DND-41 (cell line): Measurements from ENCODE around the gene RNASEH2A.
A peak's percentile ranks its signal among the peaks of the same experiment; 100 is the strongest.

Experiments
- ATAC-seq: fragments of 200-7000 bp; cut with Tn5 transposase; 3 replicates; pipeline ENCODE4 v1.9.1; 2021; ENCODE audit warnings: low read depth; ENCODE audit not compliant: insufficient read depth
- DNase-seq: peaks from one replicate; pipeline ENCODE4 v3.0.0-alpha.2; 2020
- H2AFZ ChIP-seq: 2 replicates; pipeline ENCODE4 v1.6.0; 2012; ENCODE audit warnings: low read depth, low read length
- H3K27ac ChIP-seq: 2 replicates; pipeline ENCODE4 v1.5.1; 2012; ENCODE audit warnings: low read length, inconsistent platforms
- H3K27me3 ChIP-seq: fragments of 200-600 bp; sonication (generic); 2 replicates; pipeline ENCODE4 v1.6.0; 2012; ENCODE audit warnings: low read length, mild to moderate bottlenecking, inconsistent platforms; ENCODE audit not compliant: insufficient read depth, poor library complexity
- H3K36me3 ChIP-seq: 2 replicates; pipeline ENCODE4 v1.5.1; 2012; ENCODE audit warnings: low read length, inconsistent platforms; ENCODE audit not compliant: insufficient read depth
- H3K4me1 ChIP-seq: 2 replicates; pipeline ENCODE4 v1.5.1; 2012; ENCODE audit warnings: mild to moderate bottlenecking, low read length; ENCODE audit not compliant: insufficient read depth
- H3K4me2 ChIP-seq: 2 replicates; pipeline ENCODE4 v1.6.0; 2012; ENCODE audit warnings: mild to moderate bottlenecking, moderate library complexity, low read length, inconsistent platforms; ENCODE audit not compliant: insufficient read depth
- H3K4me3 ChIP-seq, 2 experiments: fragments of 200-600 bp in 1 of 2; shearing (Covaris generic) in 1 of 2; 2 replicates each; pipeline ENCODE4 v1.5.1; 2012 to 2016; ENCODE audit warnings: inconsistent platforms in 2 of 2, low read length in 2 of 2, mild to moderate bottlenecking in 2 of 2, low read depth in 1 of 2, moderate library complexity in 1 of 2
- H3K79me2 ChIP-seq: 2 replicates; pipeline ENCODE4 v1.6.0; 2012; ENCODE audit warnings: low read length, inconsistent platforms; ENCODE audit not compliant: insufficient read depth
- H3K9ac ChIP-seq: 2 replicates; pipeline ENCODE4 v1.6.0; 2012; ENCODE audit warnings: low read depth, mild to moderate bottlenecking, inconsistent platforms, low read length, moderate library complexity
- H3K9me3 ChIP-seq: 2 replicates; pipeline ENCODE4 v1.5.1; 2012; ENCODE audit warnings: low read length, moderate library complexity, mild to moderate bottlenecking, inconsistent platforms; ENCODE audit not compliant: insufficient read depth, severe bottlenecking
- H4K20me1 ChIP-seq: 2 replicates; pipeline ENCODE4 v1.6.0; 2012; ENCODE audit warnings: low read length; ENCODE audit not compliant: insufficient read depth
- CTCF ChIP-seq: IDR thresholded peaks from 2 replicates; pipeline ENCODE4 v1.5.1; 2012; ENCODE audit warnings: borderline replicate concordance, low read length, moderate library complexity, mild to moderate bottlenecking; ENCODE audit not compliant: poor library complexity, severe bottlenecking; ENCODE audit errors: extremely low read depth
- EZH2 ChIP-seq: IDR thresholded peaks from 3 replicates; pipeline ENCODE4 v1.6.1; 2012; ENCODE audit warnings: borderline replicate concordance, low read depth, mild to moderate bottlenecking, moderate library complexity, low read length, inconsistent platforms; ENCODE audit not compliant: severe bottlenecking

RNASEH2A gene

GRCh38 chr19:12806242-12807081 lies at the start of gene RNASEH2A:
Gene RNASEH2A (plus strand): TSS chr19:12806584. CDS start chr19:12806674, 90 bp downstream.
- H3K27ac ChIP-seq: peak within 1 kb of the TSS; percentile 91
- no peaks in the 10 kb centered on the region for H4K20me1 ChIP-seq
- H3K79me2 ChIP-seq: peaks cover 11% of the 10 kb centered on the region
- peak; percentile 92 for ATAC-seq
- peak within 1 kb of the TSS; percentile 96 for H3K4me2 ChIP-seq
- H2AFZ ChIP-seq: peak within 1 kb of the TSS; percentile 93
- H3K9me3 ChIP-seq: no peaks in the 10 kb centered on the region
- peak within 1 kb of the TSS; percentile 63 to 84 for H3K4me3 ChIP-seq
- no peaks in the 10 kb centered on the region for H3K27me3 ChIP-seq
- H3K4me1 ChIP-seq: peaks cover 15% of the 10 kb centered on the region
- peak within 1 kb of the TSS; percentile 83 for H3K9ac ChIP-seq
- peak; percentile 93 for DNase-seq
- peaks cover 34% of the 10 kb centered on the region for H3K36me3 ChIP-seq
- TF ChIP-seq CTCF: peak; percentile 29
- TF ChIP-seq EZH2: no peak

GRCh38 chr19:12757544-12758274 lies 48.7 kb upstream of the RNASEH2A start:
- H3K4me1 ChIP-seq: peaks cover 11% of the 10 kb centered on the region
- H3K27me3 ChIP-seq: no peaks in the 10 kb centered on the region
- H3K4me3 ChIP-seq: peak overlapping the region in 1 of 2 experiments; percentile 39; a peak in 2 of 4 replicates
- no peaks in the 10 kb centered on the region for H4K20me1 ChIP-seq
- no peak for TF ChIP-seq EZH2
- TF ChIP-seq CTCF: peak; percentile 82
- ATAC-seq: peak; percentile 89
- H3K9ac ChIP-seq: peak overlapping the region; percentile 14; the same call in 1 of the 2 replicates
- peak overlapping the region; percentile 54 for H2AFZ ChIP-seq
- H3K9me3 ChIP-seq: no peaks in the 10 kb centered on the region
- peak; percentile 80 for DNase-seq
- no peak overlapping the region for H3K27ac ChIP-seq
- peak overlapping the region; percentile 58 for H3K4me2 ChIP-seq
- no peaks in the 10 kb centered on the region for H3K79me2 ChIP-seq
- no peaks in the 10 kb centered on the region for H3K36me3 ChIP-seq

GRCh38 chr19:12759686-12760085 lies 46.7 kb upstream of the RNASEH2A start:
- TF ChIP-seq EZH2 (no peak), CTCF (no peak)

More at GRCh38 chr19:12759686-12760085, 46.7 kb upstream of the RNASEH2A start:
- Histone ChIP-seq H4K20me1 (no peaks in the 10 kb centered on the region), H3K4me2 (no peak overlapping the region), H2AFZ (no peak overlapping the region), H3K79me2 (no peaks in the 10 kb centered on the region), H3K9ac (no peak overlapping the region), H3K4me1 (peaks cover 11% of the 10 kb centered on the region), H3K4me3 (no peak overlapping the region), H3K36me3 (no peaks in the 10 kb centered on the region), H3K9me3 (no peaks in the 10 kb centered on the region), H3K27me3 (no peaks in the 10 kb centered on the region), H3K27ac (no peak overlapping the region)
- ATAC-seq (no peak), DNase-seq (no peak)
